Osteoblast (primary cell): ENCODE measurements around the gene FAM3A. TPM values are rescaled to one million over a fixed set of nuclear protein-coding genes. Genes with fewer than 3 reads are reported as not detected.

Source experiments
- DNase-seq: peaks from one replicate; pipeline ENCODE4 v3.0.0; 2011; ENCODE audit warnings: low spot score, mixed read lengths; ENCODE audit not compliant: insufficient read length; ENCODE audit errors: missing footprints
- H2AFZ ChIP-seq: 2 replicates; pipeline ENCODE4 v1.6.0; 2011; ENCODE audit warnings: mild to moderate bottlenecking, low read length
- H3K27ac ChIP-seq: 2 replicates; pipeline ENCODE4 v1.5.1; 2011; ENCODE audit warnings: mild to moderate bottlenecking, low read depth, low read length, moderate library complexity
- H3K27me3 ChIP-seq: 2 replicates; pipeline ENCODE4 v1.6.0; 2012; ENCODE audit warnings: mild to moderate bottlenecking, control low read depth, inconsistent platforms, low read length, moderate library complexity; ENCODE audit not compliant: insufficient read depth
- H3K36me3 ChIP-seq: 2 replicates; pipeline ENCODE4 v1.5.1; 2011; ENCODE audit warnings: mild to moderate bottlenecking, low read length, control low read depth, moderate library complexity; ENCODE audit not compliant: insufficient read depth
- H3K4me1 ChIP-seq: 2 replicates; pipeline ENCODE4 v1.5.1; 2011; ENCODE audit warnings: mild to moderate bottlenecking, low read length, control low read depth, moderate library complexity; ENCODE audit not compliant: insufficient read depth
- H3K4me2 ChIP-seq: 2 replicates; pipeline ENCODE4 v1.6.0; 2011; ENCODE audit warnings: mild to moderate bottlenecking, low read length; ENCODE audit not compliant: insufficient read depth
- H3K4me3 ChIP-seq: fragments of 200-600 bp; sonication (generic); 3 replicates; pipeline ENCODE4 v1.5.1; 2012; ENCODE audit warnings: mild to moderate bottlenecking, low read length, inconsistent platforms; ENCODE audit not compliant: insufficient read depth
- H3K79me2 ChIP-seq: 2 replicates; pipeline ENCODE4 v1.6.0; 2012; ENCODE audit warnings: mild to moderate bottlenecking, low read length, control low read depth, inconsistent platforms; ENCODE audit not compliant: insufficient read depth
- H3K9me3 ChIP-seq: 2 replicates; pipeline ENCODE4 v1.5.1; 2011; ENCODE audit warnings: low read depth, low read length, control low read depth
- H4K20me1 ChIP-seq: 2 replicates; pipeline ENCODE4 v1.6.0; 2012; ENCODE audit warnings: mild to moderate bottlenecking, low read length, control low read depth; ENCODE audit not compliant: insufficient read depth
- CTCF ChIP-seq: IDR thresholded peaks from 2 replicates; pipeline ENCODE4 v1.5.1; 2011; ENCODE audit warnings: mild to moderate bottlenecking, low read depth, low read length, moderate library complexity; ENCODE audit errors: extremely low read depth
- total RNA-seq: library from RNA; depleted of rRNA; stranded (reverse); fragments of >200 nt; gene quantifications from 2 replicates; pipeline ENCODE4 v1.2.3, GENCODE V29; 2012

Gene FAM3A
- total RNA-seq, 1 donor: 21.4 TPM

DNA sequence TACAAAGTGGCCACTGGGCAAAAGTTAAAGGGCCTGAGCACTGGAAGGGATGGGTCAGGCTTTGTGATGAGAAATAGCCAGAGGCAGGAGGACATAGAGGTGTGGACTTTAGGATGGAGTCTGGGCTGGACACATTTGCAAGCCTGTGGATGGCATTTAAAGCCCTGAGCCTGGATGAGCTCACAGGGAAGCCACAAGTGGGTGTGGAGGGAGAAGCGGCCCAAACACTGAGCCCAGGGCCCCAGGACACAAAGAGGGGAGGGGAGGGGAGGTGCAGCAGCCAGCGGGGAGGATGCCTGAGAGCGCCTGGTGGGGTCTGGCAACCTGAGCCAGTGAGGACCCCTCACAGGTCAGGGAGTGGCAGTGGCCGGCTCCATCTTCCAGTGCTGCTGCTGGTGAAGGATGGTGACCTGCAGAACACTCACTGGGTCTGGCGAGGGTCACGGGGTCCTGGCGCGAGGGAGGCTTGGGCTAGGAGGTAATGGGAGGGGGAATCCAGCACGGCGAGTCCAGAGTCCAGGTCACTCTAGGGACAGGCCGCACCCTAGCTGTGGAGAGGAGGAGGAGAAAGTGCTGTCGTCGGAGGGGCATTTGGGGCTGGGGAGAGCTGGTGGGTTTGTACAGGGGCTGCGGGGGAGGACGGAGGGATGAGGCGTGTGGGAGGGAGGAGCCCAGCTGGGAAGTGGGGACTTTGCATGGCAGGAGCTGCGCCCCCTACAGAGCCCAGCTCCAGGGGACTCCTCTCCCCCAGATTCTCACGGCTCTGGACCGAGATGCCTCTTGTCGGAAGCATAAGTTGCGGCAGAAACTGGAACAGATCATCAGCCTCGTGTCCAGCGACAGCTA is 44.0 kb downstream of the FAM3A start:
- Histone ChIP-seq H3K27ac (no peak overlapping the region), H3K4me3 (no peak overlapping the region), H2AFZ (no peak overlapping the region), H3K27me3 (no peaks in the 10 kb centered on the region), H3K36me3 (peaks cover 12% of the 10 kb centered on the region), H3K4me2 (no peak overlapping the region), H4K20me1 (peaks cover 3% of the 10 kb centered on the region), H3K9me3 (no peaks in the 10 kb centered on the region), H3K79me2 (no peaks in the 10 kb centered on the region), H3K4me1 (no peaks in the 10 kb centered on the region)
- peak; percentile 70 for DNase-seq
- no peak for TF ChIP-seq CTCF

DNA sequence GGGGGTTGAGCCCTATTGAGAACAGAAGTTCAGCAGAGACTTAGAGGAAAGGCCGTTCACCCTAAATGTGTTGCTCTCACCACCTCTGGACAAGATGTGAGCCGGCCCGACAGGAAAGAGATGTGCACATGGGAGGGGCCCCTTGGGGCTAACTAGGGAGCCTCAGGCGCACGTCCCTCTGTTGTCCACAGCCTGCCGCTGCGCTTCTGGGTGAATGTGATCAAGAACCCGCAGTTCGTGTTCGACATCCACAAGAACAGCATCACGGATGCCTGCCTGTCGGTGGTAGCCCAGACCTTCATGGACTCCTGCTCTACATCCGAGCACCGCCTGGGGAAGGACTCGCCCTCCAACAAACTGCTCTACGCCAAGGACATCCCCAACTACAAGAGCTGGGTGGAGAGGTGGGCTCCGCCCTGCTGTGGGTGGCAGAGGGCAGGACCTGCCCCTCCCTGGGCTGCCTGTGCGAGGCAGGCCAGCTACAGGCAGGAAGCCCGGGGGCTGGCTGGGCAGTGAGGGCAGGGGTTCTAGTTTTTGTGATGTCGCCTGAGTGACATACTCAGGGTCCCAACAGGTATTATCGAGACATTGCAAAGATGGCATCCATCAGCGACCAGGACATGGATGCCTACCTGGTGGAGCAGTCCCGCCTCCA is 45.0 kb downstream of the FAM3A start:
- peak; percentile 76 for DNase-seq
- H3K27ac ChIP-seq: no peak overlapping the region
- H3K79me2 ChIP-seq: no peaks in the 10 kb centered on the region
- H3K9me3 ChIP-seq: no peaks in the 10 kb centered on the region
- H3K27me3 ChIP-seq: no peaks in the 10 kb centered on the region
- TF ChIP-seq CTCF: no peak
- no peak overlapping the region for H2AFZ ChIP-seq
- H3K4me2 ChIP-seq: no peak overlapping the region
- no peak overlapping the region for H3K4me3 ChIP-seq
- H3K4me1 ChIP-seq: no peaks in the 10 kb centered on the region
- H3K36me3 ChIP-seq: peaks cover 14% of the 10 kb centered on the region
- H4K20me1 ChIP-seq: peaks cover 3% of the 10 kb centered on the region

DNA sequence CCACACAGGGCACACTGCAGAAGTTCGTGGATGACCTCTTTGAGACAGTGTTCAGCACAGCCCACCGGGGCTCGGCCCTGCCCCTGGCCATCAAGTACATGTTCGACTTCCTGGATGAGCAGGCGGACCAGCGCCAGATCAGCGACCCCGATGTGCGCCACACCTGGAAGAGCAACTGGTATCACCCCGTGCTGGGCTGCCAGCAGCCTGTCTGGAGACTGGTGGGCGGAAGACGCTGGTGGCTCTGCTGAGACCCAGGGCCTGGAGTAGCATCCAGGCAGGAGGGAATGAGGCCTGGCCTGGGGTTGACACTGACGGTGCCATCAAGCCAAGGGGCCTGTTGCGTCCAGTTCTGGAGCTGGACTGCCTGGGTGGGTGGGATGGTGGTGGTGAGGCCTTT is 45.6 kb downstream of the FAM3A start:
- Histone ChIP-seq H2AFZ (no peak overlapping the region), H3K27me3 (no peaks in the 10 kb centered on the region), H3K79me2 (no peaks in the 10 kb centered on the region), H3K4me2 (no peak overlapping the region), H3K27ac (no peak overlapping the region), H3K36me3 (peaks cover 12% of the 10 kb centered on the region), H3K4me3 (no peak overlapping the region), H4K20me1 (peaks cover 3% of the 10 kb centered on the region), H3K4me1 (no peaks in the 10 kb centered on the region), H3K9me3 (no peaks in the 10 kb centered on the region)
- no peak for DNase-seq
- no peak for TF ChIP-seq CTCF

- no peak overlapping the region for H3K27ac ChIP-seq
- no peaks in the 10 kb centered on the region for H3K9me3 ChIP-seq
- H3K79me2 ChIP-seq: no peaks in the 10 kb centered on the region
- no peaks in the 10 kb centered on the region for H3K27me3 ChIP-seq
- no peak for DNase-seq
- H3K4me1 ChIP-seq: no peaks in the 10 kb centered on the region
- H2AFZ ChIP-seq: no peak overlapping the region
- H4K20me1 ChIP-seq: peaks cover 3% of the 10 kb centered on the region
- H3K4me3 ChIP-seq: no peak overlapping the region
- TF ChIP-seq CTCF: no peak
- no peak overlapping the region for H3K4me2 ChIP-seq
- peaks cover 15% of the 10 kb centered on the region for H3K36me3 ChIP-seq
These were observed 46.2 kb downstream of the FAM3A start for GRCh38 chrX:154469880-154470279.
